ENCODE data around the gene OPTN.

Gene OPTN

DNA sequence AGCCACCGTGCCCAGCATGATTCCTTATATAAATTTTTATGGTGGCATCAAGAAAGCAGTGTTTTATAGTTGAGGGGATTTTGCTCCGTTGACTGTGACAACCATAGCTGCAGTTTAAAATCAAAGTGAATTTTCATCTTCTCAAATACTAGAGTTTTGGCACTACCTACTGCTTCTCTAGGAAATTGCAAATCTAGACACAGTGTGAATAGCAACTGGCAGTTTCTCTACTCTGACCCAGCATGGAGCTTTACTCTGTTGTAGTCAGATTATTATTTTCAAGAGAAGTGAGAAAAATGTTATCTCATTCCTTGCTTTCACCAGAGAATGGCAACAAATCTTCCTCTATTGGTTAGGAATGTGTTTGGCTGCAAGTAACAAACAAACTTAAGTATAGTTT, 84.3 kb downstream of the OPTN start:
- DNase-seq (ENCODE audit: low spot score) = no peak

GRCh38 chr10:13184730-13185514, 85.0 kb downstream of the OPTN start:
- DNase-seq (ENCODE audit: low spot score) = no peak

- no peak for DNase-seq (ENCODE audit: low spot score)
These were observed 87.2 kb downstream of the OPTN start for GRCh38 chr10:13187135-13187534.

Data from iPS-NIHi11 (cell line).